Measurements from ENCODE around the gene RFC5.

Gene RFC5

DNA sequence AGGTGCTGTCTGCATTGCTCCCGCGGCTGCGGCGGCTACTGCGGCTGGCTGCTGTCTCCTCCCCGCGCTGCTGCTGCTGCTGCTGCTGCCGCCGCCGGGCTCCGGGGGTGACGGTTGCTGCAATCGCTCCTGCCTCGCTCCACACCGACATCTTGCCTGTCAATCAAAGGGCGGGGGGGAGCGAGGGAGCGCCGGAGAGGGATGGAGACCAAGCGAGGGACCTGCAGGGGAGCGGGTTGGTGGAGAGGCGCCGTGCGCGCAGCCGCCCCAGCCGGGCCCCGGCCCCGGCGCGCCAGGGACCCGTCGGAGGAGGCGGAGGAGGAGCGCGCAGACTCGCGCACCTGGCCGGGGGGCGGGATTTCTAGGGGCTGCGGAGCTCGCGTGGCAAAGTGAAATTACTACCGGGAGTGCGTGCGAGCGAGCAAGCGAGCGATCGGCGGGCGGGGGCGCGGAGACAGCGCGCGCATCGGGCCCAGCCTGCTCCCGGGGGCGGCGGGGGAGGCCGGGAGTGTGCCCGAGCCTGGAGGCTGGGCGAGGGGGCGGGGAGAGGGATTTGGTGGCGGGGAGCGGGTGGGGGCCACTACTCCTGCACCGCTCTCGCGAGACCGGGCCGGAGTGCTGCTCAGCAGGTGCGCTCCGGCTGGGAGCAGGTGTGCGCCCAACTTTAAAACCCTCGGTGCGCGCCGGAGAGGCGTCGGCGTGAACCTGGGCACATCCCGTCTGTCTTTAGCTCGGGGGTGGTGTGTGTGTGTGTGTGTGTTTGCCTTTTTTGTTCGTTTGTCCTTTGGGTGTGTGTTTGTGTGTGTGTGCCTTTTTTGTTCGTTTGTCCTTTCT lies 47.5 kb upstream of the RFC5 start, which contains the start of gene KSR2 (continued):
- TF ChIP-seq ZNF221 (tag by site-specific recombination; IDR thresholded peaks at IDR 0.05; ENCODE audit: borderline replicate concordance): no peak
- TF ChIP-seq ZNF19 (tag by site-specific recombination; IDR thresholded peaks at IDR 0.05; ENCODE audit: low read depth): no peak
- TF ChIP-seq ZNF629 (tag by site-specific recombination; IDR thresholded peaks at IDR 0.05): no peak; the same call in 1 of the 2 replicates
- TF ChIP-seq ZNF404 (tag by site-specific recombination; IDR thresholded peaks at IDR 0.05): no peak
- TF ChIP-seq, protein P1, sequence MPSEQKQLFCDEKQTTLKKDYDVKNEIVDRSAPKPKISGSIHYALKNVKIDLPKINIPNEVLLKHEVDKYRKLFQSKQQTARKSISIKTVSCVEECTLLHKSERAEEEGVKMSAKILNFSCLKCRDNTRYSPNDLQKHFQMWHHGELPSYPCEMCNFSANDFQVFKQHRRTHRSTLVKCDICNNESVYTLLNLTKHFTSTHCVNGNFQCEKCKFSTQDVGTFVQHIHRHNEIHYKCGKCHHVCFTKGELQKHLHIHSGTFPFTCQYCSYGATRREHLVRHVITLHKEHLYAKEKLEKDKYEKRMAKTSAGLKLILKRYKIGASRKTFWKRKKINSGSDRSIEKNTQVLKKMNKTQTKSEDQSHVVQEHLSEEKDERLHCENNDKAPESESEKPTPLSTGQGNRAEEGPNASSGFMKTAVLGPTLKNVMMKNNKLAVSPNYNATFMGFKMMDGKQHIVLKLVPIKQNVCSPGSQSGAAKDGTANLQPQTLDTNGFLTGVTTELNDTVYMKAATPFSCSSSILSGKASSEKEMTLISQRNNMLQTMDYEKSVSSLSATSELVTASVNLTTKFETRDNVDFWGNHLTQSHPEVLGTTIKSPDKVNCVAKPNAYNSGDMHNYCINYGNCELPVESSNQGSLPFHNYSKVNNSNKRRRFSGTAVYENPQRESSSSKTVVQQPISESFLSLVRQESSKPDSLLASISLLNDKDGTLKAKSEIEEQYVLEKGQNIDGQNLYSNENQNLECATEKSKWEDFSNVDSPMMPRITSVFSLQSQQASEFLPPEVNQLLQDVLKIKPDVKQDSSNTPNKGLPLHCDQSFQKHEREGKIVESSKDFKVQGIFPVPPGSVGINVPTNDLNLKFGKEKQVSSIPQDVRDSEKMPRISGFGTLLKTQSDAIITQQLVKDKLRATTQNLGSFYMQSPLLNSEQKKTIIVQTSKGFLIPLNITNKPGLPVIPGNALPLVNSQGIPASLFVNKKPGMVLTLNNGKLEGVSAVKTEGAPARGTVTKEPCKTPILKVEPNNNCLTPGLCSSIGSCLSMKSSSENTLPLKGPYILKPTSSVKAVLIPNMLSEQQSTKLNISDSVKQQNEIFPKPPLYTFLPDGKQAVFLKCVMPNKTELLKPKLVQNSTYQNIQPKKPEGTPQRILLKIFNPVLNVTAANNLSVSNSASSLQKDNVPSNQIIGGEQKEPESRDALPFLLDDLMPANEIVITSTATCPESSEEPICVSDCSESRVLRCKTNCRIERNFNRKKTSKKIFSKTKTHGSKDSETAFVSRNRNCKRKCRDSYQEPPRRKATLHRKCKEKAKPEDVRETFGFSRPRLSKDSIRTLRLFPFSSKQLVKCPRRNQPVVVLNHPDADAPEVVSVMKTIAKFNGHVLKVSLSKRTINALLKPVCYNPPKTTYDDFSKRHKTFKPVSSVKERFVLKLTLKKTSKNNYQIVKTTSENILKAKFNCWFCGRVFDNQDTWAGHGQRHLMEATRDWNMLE (tag by site-specific recombination; conservative IDR thresholded peaks at IDR 0.05; ENCODE audit: low read depth): peak; percentile 46; the same call in 1 of the 2 replicates
- TF ChIP-seq ZNF311 (tag by site-specific recombination; IDR thresholded peaks at IDR 0.05; ENCODE audit: borderline replicate concordance): no peak
- peak; percentile 48; the same call in 1 of the 2 replicates for TF ChIP-seq ZNF239 (tag by site-specific recombination; IDR thresholded peaks at IDR 0.05)
- no peak for TF ChIP-seq ZBTB7A (tag by site-specific recombination; IDR thresholded peaks at IDR 0.05; ENCODE audit: low read depth)
- TF ChIP-seq ZNF302 (tag by site-specific recombination; IDR thresholded peaks at IDR 0.05; ENCODE audit: low read depth): no peak
- no peak for TF ChIP-seq ZNF121 (tag by site-specific recombination; IDR thresholded peaks at IDR 0.05)
- no peak for TF ChIP-seq PRDM1 (tag by site-specific recombination; IDR thresholded peaks at IDR 0.05)
- TF ChIP-seq, protein P2, sequence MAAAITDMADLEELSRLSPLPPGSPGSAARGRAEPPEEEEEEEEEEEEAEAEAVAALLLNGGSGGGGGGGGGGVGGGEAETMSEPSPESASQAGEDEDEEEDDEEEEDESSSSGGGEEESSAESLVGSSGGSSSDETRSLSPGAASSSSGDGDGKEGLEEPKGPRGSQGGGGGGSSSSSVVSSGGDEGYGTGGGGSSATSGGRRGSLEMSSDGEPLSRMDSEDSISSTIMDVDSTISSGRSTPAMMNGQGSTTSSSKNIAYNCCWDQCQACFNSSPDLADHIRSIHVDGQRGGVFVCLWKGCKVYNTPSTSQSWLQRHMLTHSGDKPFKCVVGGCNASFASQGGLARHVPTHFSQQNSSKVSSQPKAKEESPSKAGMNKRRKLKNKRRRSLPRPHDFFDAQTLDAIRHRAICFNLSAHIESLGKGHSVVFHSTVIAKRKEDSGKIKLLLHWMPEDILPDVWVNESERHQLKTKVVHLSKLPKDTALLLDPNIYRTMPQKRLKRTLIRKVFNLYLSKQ (tag by site-specific recombination; IDR thresholded peaks at IDR 0.05; ENCODE audit: borderline replicate concordance): no peak
- TF ChIP-seq, protein P3, sequence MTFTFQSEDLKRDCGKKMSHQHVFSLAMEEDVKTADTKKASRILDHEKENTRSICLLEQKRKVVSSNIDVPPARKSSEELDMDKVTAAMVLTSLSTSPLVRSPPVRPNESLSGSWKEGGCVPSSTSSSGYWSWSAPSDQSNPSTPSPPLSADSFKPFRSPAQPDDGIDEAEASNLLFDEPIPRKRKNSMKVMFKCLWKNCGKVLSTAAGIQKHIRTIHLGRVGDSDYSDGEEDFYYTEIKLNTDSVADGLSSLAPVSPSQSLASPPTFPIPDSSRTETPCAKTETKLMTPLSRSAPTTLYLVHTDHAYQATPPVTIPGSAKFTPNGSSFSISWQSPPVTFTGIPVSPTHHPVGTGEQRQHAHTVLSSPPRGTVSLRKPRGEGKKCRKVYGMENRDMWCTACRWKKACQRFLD (tag by site-specific recombination; IDR thresholded peaks at IDR 0.05): no peak
- peak; percentile 88 for TF ChIP-seq ZEB2 (tag by site-specific recombination; IDR thresholded peaks at IDR 0.05)
- TF ChIP-seq ZNF433 (tag by site-specific recombination; IDR thresholded peaks at IDR 0.05; ENCODE audit: low read depth): no peak
- no peak for TF ChIP-seq ZNF292 (tag by site-specific recombination; IDR thresholded peaks at IDR 0.05; ENCODE audit: borderline replicate concordance, low read depth)
- TF ChIP-seq ZNF514 (tag by site-specific recombination; IDR thresholded peaks at IDR 0.05): no peak
- TF ChIP-seq GLI2 (tag by site-specific recombination; IDR thresholded peaks at IDR 0.05; ENCODE audit: borderline replicate concordance, low read depth): no peak; the same call in 1 of the 2 replicates
- TF ChIP-seq, protein P4, sequence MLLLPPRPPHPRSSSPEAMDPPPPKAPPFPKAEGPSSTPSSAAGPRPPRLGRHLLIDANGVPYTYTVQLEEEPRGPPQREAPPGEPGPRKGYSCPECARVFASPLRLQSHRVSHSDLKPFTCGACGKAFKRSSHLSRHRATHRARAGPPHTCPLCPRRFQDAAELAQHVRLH (tag by site-specific recombination; IDR thresholded peaks at IDR 0.05): 0 out of 2 replicates have a peak, but pooled peaks have one; percentile 66
- TF ChIP-seq, protein P5, sequence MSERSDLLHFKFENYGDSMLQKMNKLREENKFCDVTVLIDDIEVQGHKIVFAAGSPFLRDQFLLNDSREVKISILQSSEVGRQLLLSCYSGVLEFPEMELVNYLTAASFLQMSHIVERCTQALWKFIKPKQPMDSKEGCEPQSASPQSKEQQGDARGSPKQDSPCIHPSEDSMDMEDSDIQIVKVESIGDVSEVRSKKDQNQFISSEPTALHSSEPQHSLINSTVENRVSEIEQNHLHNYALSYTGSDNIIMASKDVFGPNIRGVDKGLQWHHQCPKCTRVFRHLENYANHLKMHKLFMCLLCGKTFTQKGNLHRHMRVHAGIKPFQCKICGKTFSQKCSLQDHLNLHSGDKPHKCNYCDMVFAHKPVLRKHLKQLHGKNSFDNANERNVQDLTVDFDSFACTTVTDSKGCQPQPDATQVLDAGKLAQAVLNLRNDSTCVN (tag by site-specific recombination; optimal IDR thresholded peaks at IDR 0.05): peak; percentile 93
- TF ChIP-seq, protein P6, sequence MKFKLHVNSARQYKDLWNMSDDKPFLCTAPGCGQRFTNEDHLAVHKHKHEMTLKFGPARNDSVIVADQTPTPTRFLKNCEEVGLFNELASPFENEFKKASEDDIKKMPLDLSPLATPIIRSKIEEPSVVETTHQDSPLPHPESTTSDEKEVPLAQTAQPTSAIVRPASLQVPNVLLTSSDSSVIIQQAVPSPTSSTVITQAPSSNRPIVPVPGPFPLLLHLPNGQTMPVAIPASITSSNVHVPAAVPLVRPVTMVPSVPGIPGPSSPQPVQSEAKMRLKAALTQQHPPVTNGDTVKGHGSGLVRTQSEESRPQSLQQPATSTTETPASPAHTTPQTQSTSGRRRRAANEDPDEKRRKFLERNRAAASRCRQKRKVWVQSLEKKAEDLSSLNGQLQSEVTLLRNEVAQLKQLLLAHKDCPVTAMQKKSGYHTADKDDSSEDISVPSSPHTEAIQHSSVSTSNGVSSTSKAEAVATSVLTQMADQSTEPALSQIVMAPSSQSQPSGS (tag by site-specific recombination; IDR thresholded peaks at IDR 0.05; ENCODE audit: low read depth): no peak
- TF ChIP-seq ZNF114 (tag by site-specific recombination; IDR thresholded peaks at IDR 0.05): no peak
- TF ChIP-seq, protein P7, sequence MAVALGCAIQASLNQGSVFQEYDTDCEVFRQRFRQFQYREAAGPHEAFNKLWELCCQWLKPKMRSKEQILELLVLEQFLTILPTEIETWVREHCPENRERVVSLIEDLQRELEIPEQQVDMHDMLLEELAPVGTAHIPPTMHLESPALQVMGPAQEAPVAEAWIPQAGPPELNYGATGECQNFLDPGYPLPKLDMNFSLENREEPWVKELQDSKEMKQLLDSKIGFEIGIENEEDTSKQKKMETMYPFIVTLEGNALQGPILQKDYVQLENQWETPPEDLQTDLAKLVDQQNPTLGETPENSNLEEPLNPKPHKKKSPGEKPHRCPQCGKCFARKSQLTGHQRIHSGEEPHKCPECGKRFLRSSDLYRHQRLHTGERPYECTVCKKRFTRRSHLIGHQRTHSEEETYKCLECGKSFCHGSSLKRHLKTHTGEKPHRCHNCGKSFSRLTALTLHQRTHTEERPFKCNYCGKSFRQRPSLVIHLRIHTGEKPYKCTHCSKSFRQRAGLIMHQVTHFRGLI (tag by site-specific recombination; IDR thresholded peaks at IDR 0.05): peak; percentile 90
- no peak for TF ChIP-seq ZNF830 (tag by site-specific recombination; IDR thresholded peaks at IDR 0.05; ENCODE audit: low read depth)
- TF ChIP-seq ZNF776 (tag by site-specific recombination; IDR thresholded peaks at IDR 0.05; ENCODE audit: borderline replicate concordance): no peak
- TF ChIP-seq ZNF660 (tag by site-specific recombination; IDR thresholded peaks at IDR 0.05): peak; percentile 85
